Measurements from ENCODE around the gene SPATS2.

The SPATS2 gene

GRCh38 chr12:49559011-49559675 is 191.9 kb downstream of the SPATS2 start:
- DNase-seq, result no peak

GRCh38 chr12:49560695-49561094 is 193.4 kb downstream of the SPATS2 start:
- DNase-seq, result no peak

GRCh38 chr12:49562233-49562632 is 195.0 kb downstream of the SPATS2 start:
- DNase-seq, result no peak

GRCh38 chr12:49562831-49563230 is 195.6 kb downstream of the SPATS2 start:
- no peak for DNase-seq

GRCh38 chr12:49563951-49564685 is 196.9 kb downstream of the SPATS2 start:
- DNase-seq, result no peak

- DNase-seq, result no peak
Observed at GRCh38 chr12:49564686-49565405, 197.6 kb downstream of the SPATS2 start.

GRCh38 chr12:49565406-49566265 is 198.4 kb downstream of the SPATS2 start:
- DNase-seq, result no peak

GRCh38 chr12:49566361-49566760 is 199.1 kb downstream of the SPATS2 start:
- no peak for DNase-seq

- no peak for DNase-seq
Observed at GRCh38 chr12:49567302-49567610, 200.0 kb downstream of the SPATS2 start.

- peak; percentile 89 for DNase-seq
Observed at GRCh38 chr12:49567611-49568441, 200.6 kb downstream of the SPATS2 start, which contains the start of gene MCRS1. Gene MCRS1 (minus strand): TSS chr12:49568142. CDS start chr12:49566731, 1,411 bp downstream.

GRCh38 chr12:49568442-49569162 is 201.3 kb downstream of the SPATS2 start:
- no peak for DNase-seq
